A673 (cell line): ENCODE measurements around the gene ZC2HC1C. TPM values are rescaled to one million over a fixed set of nuclear protein-coding genes. Genes with fewer than 3 reads are reported as not detected.
"Not testable (repeated sequence)": the region's sequence is repeated elsewhere in the genome, so short reads cannot be mapped to it uniquely, and the experiment has no call there.

ENCODE experiments used
- BruUV-seq: library from RNA; stranded (reverse); fragments of 400-500 nt; replicated peaks from 2 replicates; lab custom pipeline; 2021; lab: Mats Ljungman, UMichigan
- CTCF ChIA-PET: fragments of 300-600 bp; sonication (Branson Sonifier 250); formaldehyde crosslinking; loops from one replicate; lab custom pipeline; 2022; ENCODE audit warnings: antibody characterized with exemption; lab: Charles Lee
- POLR2A ChIA-PET: fragments of 300-600 bp; sonication (Branson Sonifier 250); formaldehyde crosslinking; loops from one replicate; lab custom pipeline; 2022; ENCODE audit warnings: antibody characterized with exemption; ENCODE audit not compliant: low non-redundant PET; lab: Charles Lee
- DNase-seq: peaks from one replicate; pipeline ENCODE4 v3.0.0-alpha.2; 2015; ENCODE audit warnings: low spot score
- H3K27ac ChIP-seq: fragments of 200-600 bp; sonication (generic); 2 replicates; pipeline ENCODE4 v1.5.1; 2016; ENCODE audit warnings: mixed run types, low read depth, mild to moderate bottlenecking, mixed read lengths, antibody characterized with exemption, low read length; ENCODE audit not compliant: poor library complexity, severe bottlenecking
- H3K27me3 ChIP-seq: fragments of 200-600 bp; sonication (generic); replicated peaks from 2 replicates; pipeline ENCODE4 v1.6.1; 2017; ENCODE audit warnings: mixed run types, low read depth, mild to moderate bottlenecking, mixed read lengths, antibody characterized with exemption, low read length; ENCODE audit not compliant: insufficient read depth, poor library complexity
- H3K36me3 ChIP-seq: fragments of 200-600 bp; sonication (generic); 2 replicates; pipeline ENCODE4 v1.6.1; 2016; ENCODE audit warnings: mixed run types, mild to moderate bottlenecking, mixed read lengths, antibody characterized with exemption, low read length; ENCODE audit not compliant: insufficient read depth, poor library complexity, severe bottlenecking
- H3K4me1 ChIP-seq: fragments of 200-600 bp; sonication (generic); 2 replicates; pipeline ENCODE4 v1.6.1; 2017; ENCODE audit warnings: mixed run types, mild to moderate bottlenecking, mixed read lengths, antibody characterized with exemption, low read length; ENCODE audit not compliant: insufficient read depth, poor library complexity, severe bottlenecking
- H3K4me3 ChIP-seq: fragments of 200-600 bp; sonication (generic); 2 replicates; pipeline ENCODE4 v1.5.1; 2016; ENCODE audit warnings: low read depth, mixed run types, mild to moderate bottlenecking, mixed read lengths, low read length; ENCODE audit not compliant: poor library complexity, severe bottlenecking
- H3K9me3 ChIP-seq: fragments of 200-600 bp; sonication (generic); 2 replicates; pipeline ENCODE4 v1.6.1; 2016; ENCODE audit warnings: mixed run types, low read depth, mild to moderate bottlenecking, mixed read lengths, antibody characterized with exemption, low read length; ENCODE audit not compliant: poor library complexity, severe bottlenecking
- EZH2 ChIP-seq: fragments of 200-600 bp; sonication (generic); IDR thresholded peaks from 2 replicates; pipeline ENCODE4 v1.6.1; 2017; ENCODE audit warnings: borderline replicate concordance, low read depth, mild to moderate bottlenecking, mixed read lengths, antibody characterized with exemption, low read length; ENCODE audit not compliant: poor library complexity, severe bottlenecking
- intact Hi-C: fragments of 100-400 bp; cut with micrococcal nuclease; formaldehyde crosslinking; loops from one replicate; pipeline ENCODE4 v1.10.0; 2022; ENCODE audit not compliant: unreplicated experiment
- total RNA-seq: library from RNA; stranded (reverse); gene quantifications from 2 replicates; pipeline ENCODE4 v1.2.3, GENCODE V29; 2021
- TF ChIP-seq, protein P1 (sequence below): fragments of 300-800, 200-600 bp; sonication (generic); conservative IDR thresholded peaks from 2 replicates; pipeline ENCODE4 v1.5.1; 2017; ENCODE audit warnings: low read depth, mild to moderate bottlenecking, antibody characterized with exemption, low read length, moderate library complexity, mixed read lengths

ZC2HC1C gene
- total RNA-seq, 1 experiment from 2014 or later, result 1.0 TPM

DNA sequence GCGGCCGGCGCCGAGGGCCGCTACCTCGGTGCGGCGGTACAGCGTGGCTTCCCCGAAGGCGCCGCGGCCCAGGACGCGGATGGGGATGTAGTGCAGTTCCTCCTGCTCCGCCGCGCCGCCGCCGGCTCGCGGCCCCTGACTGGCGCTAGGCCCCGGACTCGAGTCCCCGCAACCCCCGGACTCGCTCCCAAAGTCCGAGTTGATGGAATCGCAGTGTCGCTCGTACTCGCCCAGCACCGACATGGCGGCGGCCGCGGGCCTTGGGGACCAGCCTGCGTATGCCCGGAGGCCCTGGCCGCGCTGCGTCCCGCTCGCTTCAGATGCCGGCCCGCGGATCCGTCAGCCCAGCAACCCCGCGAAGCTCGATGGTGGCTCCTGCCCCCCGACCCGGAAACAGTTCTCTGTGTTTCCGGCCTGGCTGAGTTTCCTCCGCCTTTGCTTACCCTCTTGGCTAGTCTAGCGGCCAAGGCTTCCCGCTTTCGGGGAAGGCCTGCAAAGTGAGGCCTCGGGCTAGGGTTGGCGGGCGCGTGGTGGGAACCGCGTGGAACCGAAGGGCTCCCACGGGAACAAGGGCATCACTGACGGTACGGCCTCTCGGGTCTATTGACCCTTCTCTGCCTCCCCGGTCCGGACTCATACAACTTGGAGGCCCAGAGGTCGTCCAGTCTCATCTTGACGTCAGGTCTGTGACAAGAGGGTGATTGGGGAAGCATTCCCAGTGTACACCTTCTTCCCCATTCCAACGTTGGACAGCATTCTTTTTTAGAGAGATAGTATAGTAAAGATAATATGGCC is 57.4 kb downstream of the ZC2HC1C start, which contains the start of gene NEK9:
Gene NEK9, minus strand, starts transcription at position 370 of the 795 bp plus-strand sequence. Its CDS starts 127 bp downstream, at position 243.
- H3K9me3 ChIP-seq, result no peaks in the 10 kb centered on the region
- peaks cover 4% of the 10 kb centered on the region for H3K36me3 ChIP-seq
- ChIA-PET CTCF (interaction anchor here (0.8 kb wide), 1 partner anchor 169 kb away, joined by 6 read pairs; no protein-coding TSS in a partner anchor), POLR2A (interaction anchor here (0.7 to 1.2 kb wide), 2 partner anchors 168 to 184 kb away, joined by 3 read pairs; no protein-coding TSS in a partner anchor)
- H3K27me3 ChIP-seq, result no peaks in the 10 kb centered on the region
- H3K4me1 ChIP-seq, result peaks cover 20% of the 10 kb centered on the region
- H3K27ac ChIP-seq, result peak within 1 kb of the TSS; percentile 83
- no TSS peak for BruUV-seq
- intact Hi-C loops, result loop anchor here (10.0 kb wide), 1 partner anchor 438 kb away; no protein-coding TSS in a partner anchor
- TF ChIP-seq EZH2, result no peak
- TF ChIP-seq, protein P1, sequence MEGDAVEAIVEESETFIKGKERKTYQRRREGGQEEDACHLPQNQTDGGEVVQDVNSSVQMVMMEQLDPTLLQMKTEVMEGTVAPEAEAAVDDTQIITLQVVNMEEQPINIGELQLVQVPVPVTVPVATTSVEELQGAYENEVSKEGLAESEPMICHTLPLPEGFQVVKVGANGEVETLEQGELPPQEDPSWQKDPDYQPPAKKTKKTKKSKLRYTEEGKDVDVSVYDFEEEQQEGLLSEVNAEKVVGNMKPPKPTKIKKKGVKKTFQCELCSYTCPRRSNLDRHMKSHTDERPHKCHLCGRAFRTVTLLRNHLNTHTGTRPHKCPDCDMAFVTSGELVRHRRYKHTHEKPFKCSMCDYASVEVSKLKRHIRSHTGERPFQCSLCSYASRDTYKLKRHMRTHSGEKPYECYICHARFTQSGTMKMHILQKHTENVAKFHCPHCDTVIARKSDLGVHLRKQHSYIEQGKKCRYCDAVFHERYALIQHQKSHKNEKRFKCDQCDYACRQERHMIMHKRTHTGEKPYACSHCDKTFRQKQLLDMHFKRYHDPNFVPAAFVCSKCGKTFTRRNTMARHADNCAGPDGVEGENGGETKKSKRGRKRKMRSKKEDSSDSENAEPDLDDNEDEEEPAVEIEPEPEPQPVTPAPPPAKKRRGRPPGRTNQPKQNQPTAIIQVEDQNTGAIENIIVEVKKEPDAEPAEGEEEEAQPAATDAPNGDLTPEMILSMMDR, result no peak
- H3K4me3 ChIP-seq, result peak within 1 kb of the TSS; percentile 69
- DNase-seq, result peak; percentile 93

DNA sequence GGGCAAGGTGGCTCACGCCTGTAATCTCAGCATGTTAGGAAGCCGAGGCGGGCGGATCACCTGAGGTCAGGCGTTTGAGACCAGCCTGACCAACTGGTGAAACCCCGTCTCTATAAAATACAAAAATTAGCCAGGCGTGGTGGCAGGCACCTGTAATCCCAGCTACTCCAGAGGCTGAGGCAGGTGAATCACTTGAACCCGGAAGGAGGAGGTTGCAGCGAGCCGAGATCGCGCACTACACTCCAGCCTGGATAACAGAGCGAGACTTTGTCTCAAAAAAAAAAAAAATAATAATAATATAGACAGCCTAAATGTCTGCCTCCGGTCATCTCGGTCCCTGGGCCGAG is 58.0 kb downstream of the ZC2HC1C start:
- not testable (repeated sequence) for H3K27me3 ChIP-seq, DNase-seq, H3K36me3 ChIP-seq, H3K9me3 ChIP-seq
- intact Hi-C loops, result loop anchor here (10.0 kb wide), 1 partner anchor 437 kb away; no protein-coding TSS in a partner anchor
- Histone ChIP-seq H3K27ac (peak overlapping the region; percentile 83), H3K4me3 (peak overlapping the region; percentile 69), H3K4me1 (peaks cover 20% of the 10 kb centered on the region)
- CTCF ChIA-PET, result interaction anchor here (0.8 kb wide), 1 partner anchor 169 kb away, joined by 6 read pairs; no protein-coding TSS in a partner anchor
- POLR2A ChIA-PET, result interaction anchor here (0.7 to 1.2 kb wide), 2 partner anchors 168 to 184 kb away, joined by 3 read pairs; no protein-coding TSS in a partner anchor
- TSS peak; percentile 55 for BruUV-seq

DNA sequence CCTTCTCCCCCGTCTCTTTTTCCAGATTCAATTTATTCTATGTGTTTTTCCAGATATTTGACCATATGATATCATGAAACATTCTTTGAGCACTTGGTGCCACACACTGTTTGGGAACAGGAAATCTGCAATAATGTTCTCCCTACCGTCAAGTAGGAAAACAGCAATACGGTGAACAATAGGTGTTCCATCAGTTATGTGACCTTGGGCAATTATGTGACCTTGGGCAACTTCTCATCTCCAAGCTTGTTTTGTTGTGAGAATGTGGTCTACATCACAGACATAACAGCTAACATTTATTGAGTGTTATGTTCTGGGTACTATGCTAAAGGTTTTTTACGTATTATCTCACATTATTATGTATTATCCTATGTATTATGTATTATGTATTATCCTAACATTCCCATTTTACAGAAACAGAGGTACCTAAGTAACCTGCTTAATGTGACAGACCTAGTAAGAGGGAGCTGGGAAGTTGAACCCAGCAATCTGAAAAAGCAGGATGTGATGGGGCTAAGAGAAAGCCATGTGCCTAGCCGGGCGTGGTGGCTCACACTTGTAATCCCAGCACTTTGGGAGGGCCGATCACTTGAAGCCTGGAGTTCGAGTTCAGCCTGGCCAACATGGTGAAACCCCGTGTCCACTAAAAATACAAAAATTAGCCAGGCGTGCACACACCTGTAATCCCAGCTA is 58.6 kb downstream of the ZC2HC1C start:
- BruUV-seq, result no TSS peak
- Histone ChIP-seq H3K36me3 (peaks cover 4% of the 10 kb centered on the region), H3K27me3 (no peaks in the 10 kb centered on the region), H3K27ac (no peak overlapping the region), H3K9me3 (no peaks in the 10 kb centered on the region), H3K4me1 (peaks cover 26% of the 10 kb centered on the region), H3K4me3 (peak overlapping the region; percentile 69)
- ChIA-PET CTCF (no interaction called here), POLR2A (interaction anchor here (0.7 kb wide), 1 partner anchor 183 kb away, joined by 3 read pairs; no protein-coding TSS in a partner anchor)
- TF ChIP-seq, protein P1, result no peak
- no peak for TF ChIP-seq EZH2
- DNase-seq, result no peak
- intact Hi-C loops, result loop anchor here (10.0 kb wide), 1 partner anchor 437 kb away; no protein-coding TSS in a partner anchor
